NCI-H128 (cell line): Measurements from ENCODE around the gene MRPS7.
"Not testable (repeated sequence)": the region's sequence is repeated elsewhere in the genome, so short reads cannot be mapped to it uniquely, and the experiment has no call there.

Source experiments
- DNase-seq: peaks from one replicate; lab custom pipeline; 2025; ENCODE audit not compliant: unreplicated experiment; lab: John Stamatoyannopoulos, UW

Gene MRPS7

GRCh38 chr17:75270966-75271232 lies 9.2 kb downstream of the MRPS7 start, which contains the start of gene MIF4GD:
TSS of gene MIF4GD (minus strand) at chr17:75271231. CDS start at chr17:75270195, 1,036 bp downstream.
- DNase-seq = no peak

DNA sequence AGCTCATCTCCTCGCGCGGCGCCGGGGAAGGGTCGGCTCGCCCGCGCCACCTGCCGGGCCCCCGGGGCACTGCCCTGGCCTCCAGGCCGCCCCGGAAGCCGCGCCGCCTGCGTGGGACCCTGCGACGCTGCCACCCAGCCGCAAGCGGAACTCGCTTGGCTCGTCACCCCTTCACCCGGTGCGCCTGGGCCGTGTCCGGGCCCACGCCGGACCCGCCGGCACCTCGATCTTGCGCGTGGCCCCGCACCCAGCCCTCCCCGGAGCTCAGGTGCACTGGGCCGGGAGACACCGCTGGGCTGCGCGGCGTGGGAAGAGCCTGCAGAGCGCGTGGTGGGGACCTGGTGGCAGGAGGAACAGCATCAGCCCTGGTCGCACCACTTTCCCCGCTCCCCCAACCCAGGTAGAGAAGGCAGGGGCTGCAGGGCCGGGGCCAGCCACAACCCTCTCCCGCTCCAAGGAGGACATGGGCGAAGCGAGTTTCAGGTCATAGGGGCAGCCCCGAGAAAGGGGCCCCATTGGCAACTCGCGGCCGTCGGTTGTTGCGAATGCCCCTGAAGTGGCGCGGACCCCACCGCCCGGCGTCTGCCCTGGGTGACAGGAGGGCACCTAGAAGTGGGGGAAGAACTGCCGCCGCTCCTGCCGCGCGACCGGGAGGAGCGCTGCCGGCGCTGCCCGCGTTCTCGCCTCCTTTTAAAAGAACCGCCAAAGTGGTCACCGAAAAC lies 9.7 kb downstream of the MRPS7 start:
- peak; percentile 19 for DNase-seq

GRCh38 chr17:75271955-75272847 lies 10.5 kb downstream of the MRPS7 start:
- no peak for DNase-seq

GRCh38 chr17:75272848-75273184 lies 11.1 kb downstream of the MRPS7 start:
- DNase-seq = no peak

DNA sequence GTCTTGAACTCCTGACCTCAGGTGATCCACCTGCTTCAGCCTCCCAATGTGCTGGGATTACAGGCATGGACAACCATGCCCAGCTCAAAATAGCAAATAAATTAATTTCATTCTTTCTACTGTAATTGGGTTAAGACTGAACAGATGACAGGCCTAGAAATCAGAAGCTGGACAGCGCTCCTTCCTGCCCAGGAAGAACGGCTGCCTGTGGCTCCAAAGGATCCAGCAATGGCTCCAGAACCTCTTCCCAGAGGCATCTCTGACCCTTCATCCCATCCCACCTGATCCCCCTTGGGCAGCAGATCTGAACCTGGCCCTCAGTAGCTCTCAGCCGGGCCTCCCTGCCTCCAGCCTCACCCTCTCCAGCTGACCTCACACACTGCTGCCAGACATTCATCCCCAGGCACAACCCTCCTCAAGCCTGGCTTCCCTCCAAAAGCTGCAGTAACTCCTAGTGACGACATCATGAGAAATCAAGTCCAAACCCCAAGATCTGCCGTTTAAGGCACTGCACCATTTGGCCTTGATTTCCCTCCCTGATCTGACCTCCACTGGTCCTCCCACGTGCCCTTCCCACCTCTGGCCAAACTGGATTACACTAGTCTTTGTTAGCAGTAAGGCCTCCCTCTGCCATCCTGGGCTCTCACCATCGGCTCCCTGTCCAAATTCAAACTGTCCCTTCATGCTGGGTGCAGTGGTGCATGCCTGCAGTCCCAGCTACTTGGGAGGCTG lies 12.5 kb downstream of the MRPS7 start:
- no peak for DNase-seq

- no peak for DNase-seq
These were observed 16.0 kb downstream of the MRPS7 start for GRCh38 chr17:75277664-75278071.

DNA sequence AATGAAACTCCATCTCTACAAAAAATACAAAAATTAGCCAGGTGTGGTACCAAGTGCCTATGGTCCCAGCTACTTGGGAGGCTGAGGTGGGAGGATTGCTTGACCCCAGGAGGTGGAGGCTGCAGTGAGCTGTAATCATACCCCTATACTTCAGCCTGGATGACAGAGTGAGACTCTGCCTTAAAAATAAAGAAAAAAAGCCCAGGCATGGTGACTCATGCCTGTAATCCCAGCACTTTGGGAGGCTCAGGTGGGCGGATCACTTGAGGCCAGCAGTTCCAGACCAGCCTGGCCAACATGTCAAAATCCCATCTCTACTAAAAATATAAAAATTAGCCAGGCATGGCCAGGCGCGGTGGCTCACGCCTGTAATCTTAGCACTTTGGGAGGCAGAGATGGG lies 18.5 kb downstream of the MRPS7 start:
- DNase-seq = not testable (repeated sequence)

GRCh38 chr17:75285123-75285522 lies 23.4 kb downstream of the MRPS7 start:
- no peak for DNase-seq

DNA sequence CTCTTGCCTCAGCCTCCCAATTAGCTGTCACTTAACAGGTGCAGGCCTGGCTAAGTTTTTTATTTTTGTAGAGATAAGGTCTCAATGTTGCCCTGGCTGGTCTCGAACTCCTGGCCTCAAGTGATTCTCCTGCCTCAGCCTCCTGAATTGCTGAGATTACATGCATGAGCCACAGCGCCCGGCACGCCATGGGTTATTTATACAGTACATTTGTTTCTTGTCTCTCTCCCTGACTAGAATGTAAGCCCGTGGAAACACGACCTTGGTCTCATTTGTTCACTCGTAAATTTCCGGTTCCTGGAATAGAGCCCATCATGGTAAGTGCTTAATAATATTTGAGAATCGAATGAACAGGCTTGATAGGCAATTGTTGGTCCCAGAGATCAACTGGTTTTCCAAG lies 25.5 kb downstream of the MRPS7 start:
- no peak for DNase-seq

DNA sequence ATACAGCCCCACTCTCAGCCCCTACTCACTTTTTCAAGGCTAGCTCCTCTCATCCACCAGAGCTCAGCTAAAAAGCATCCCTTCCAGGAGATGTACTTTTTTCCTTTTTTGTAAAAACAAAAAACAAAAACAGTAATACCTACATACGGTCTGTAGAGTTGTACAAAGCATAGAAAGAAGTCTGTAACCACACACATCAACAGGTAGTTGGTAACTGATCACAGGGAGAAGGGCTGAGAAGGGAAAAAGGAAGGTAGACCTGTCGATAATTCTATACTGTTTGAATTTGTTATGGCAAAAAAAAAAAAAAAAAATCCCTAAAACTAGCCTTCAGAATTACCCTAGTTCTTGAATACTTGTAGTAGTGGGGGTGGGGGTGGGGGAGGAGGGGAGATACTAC lies 26.7 kb downstream of the MRPS7 start:
- DNase-seq = no peak

DNA sequence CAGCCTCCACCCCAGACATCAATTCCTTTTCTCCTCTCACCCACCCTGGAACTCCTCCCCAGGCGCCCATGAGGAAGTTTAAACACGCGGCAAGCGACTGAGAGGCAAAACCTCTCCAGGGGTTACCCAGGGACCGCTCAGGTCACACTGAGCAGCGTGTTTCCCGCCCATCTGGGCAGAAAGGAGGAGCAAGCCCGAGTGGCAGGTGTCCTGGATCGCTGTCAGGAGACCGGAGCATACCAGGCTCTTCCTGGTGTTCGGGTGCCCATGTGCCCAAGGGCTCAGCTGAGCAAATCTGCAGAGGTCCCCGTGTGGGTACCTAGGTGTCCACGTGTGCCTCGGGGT lies 27.1 kb downstream of the MRPS7 start:
- DNase-seq = peak; percentile 31

DNA sequence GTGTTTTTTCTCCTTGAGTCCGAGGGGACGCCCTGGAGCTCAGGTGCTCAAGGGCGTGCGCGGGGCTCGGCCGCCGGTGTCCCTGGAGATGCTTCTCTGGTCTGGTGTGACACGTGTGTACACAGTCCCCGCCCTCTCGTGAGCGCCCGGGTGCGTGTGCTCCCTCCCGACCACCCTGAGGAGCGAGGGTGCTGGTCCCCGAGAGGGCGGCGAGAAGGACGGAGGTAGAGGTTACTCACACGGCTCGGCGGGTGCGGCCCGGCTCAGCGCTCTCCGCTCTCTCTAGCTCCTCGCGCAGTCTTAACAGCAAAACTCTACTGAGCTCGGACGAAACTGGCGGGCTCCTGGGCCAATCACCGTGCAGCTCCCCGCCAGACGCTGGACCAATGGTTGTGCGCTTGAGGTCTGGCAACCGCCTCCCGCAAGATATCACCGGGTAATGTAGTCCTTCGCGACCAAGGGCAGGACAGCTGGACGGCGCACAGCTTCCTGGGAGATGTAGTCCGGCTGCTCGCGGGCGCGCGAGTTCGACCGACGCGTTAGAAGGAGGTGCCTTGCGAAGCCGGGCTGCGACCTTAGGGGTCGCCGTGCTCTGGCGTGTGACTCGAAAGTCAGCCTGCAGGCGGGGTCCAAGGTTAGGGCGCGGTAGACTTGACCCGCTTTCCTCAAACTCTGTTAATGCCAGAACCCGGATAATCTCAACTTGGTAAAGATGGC lies 27.6 kb downstream of the MRPS7 start, which contains the start of gene SLC25A19:
Gene SLC25A19 (minus strand): TSS at position 319 of the 717 bp plus-strand sequence. CDS start 2,669 bp downstream, outside the sequence.
- DNase-seq = peak; percentile 85

- no peak for DNase-seq
These were observed 28.2 kb downstream of the MRPS7 start for GRCh38 chr17:75289832-75290337.

DNA sequence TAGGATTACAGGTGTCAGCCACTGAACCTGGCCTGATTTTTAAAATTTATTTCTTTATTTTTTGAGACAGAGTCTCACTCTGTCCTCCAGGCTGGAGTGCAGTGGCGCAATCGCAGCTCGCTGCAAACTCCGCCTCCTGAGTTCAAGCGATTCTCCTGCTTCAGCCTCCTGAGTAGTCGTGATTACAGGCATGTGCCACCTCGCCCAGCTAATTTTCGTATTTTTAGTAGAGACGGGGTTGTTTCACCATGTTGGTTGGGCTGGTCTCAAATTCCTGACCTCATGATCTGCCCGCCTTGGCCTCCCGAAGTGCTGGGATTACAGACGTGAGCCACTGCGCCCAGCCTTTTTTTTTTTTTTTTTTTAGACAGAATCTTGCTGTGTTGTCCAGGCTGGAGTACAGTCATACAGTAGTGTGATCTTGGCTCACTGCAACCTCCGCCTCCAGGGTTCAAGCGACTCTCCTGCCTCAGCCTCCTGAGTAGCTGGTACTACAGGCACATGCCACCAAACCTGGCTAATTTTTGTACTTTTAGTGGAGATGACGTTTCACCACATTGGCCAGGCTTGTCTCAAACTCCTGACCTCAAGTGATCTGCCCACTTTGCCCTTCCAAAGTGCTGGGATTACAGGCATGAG lies 31.2 kb downstream of the MRPS7 start:
- not testable (repeated sequence) for DNase-seq

DNA sequence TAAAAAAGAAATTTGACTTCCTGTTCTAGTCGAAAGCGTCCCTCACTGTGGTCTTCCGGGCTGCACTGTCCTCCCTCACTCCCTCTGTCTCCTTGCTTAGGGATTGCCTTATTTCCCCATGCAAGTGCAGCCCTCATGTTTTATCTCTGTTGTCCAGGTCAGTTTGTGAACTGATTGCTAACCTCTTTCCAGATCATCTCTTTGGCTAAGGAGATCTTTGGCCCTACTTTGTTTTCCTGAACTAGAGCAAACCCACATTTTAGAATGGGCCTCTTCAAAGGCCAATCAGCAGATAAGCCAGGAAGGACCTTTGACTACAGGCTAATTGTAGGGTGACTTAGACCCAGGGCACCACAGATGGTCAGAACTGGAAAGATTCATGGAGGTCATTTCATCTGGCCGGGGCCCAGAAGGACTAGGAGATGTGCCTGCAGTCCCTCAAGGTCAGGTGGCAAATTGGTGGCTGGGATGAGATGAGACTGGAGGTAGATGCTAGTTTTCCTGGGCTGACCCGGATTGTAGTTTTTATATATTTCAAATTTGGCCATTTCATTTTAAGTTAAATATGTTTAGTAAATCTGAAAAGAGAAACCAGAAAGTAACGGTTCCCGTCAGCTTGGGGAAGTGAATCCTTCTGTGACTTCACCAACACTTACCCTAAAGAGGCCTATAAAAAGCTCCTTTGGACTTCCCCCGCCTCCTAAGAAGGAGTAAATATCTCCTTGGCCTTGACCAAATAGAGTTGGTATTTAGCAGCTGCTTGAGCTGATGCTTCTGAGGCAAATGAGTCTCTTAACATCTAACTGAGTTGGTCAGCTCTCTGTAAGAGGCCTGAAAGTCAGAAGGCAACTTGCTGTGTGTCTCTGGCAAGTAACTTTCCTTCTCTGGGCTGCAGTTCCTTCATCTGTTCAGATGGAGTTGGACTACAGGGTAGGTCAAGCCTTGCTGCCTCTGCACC lies 33.8 kb downstream of the MRPS7 start:
- no peak for DNase-seq

DNA sequence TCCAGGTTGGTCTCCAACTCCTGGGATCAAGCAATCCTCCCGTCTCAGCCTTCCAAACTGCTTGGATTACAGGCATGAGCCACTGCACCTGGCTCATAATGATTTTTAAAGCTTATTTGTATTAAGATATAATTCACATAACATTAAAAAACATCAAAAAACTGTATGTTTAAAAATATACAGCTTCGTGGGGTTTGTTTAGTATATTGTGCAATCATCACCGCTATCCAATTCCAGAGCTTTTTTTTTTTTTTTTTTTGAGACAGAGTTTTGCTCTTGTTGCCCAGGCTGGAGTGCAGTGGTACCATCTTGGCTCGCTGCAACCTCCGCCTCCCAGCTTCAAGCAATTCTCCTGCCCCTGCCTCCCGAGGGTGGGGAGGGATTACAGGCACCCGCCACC lies 38.6 kb downstream of the MRPS7 start:
- no peak for DNase-seq

DNA sequence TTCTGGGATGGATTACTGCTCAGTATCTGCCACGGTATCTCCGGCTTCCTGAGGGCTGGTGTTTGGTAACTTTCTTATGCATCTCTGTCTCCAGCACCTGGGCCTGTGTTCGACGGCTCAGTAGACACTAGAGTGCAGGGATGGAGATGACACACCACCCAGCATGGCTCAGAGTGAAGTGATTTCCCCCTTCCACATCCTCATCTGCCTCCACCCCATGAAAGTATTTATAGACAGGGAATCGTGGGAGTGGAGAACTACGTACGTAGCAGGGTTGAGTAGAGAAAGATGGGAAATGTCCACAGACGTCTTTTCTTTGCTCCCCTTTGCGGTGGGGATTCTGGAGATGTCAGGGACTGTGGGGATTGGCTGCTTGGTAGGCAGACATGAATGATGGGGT lies 39.4 kb downstream of the MRPS7 start:
- DNase-seq = no peak

GRCh38 chr17:75301502-75302206 lies 40.0 kb downstream of the MRPS7 start:
- DNase-seq = no peak
